Fibroblast of peridontal ligament (primary cell): ENCODE measurements around the gene GNAI3.

Experiments
- DNase-seq: peaks from one replicate; pipeline ENCODE4 v3.0.0-alpha.2; 2010; ENCODE audit errors: extremely low read depth

The GNAI3 gene

GRCh38 chr1:109527098-109527811 lies 21.2 kb upstream of the GNAI3 start:
- no peak for DNase-seq

GRCh38 chr1:109527846-109528695 lies 20.3 kb upstream of the GNAI3 start:
- no peak for DNase-seq

- no peak for DNase-seq
These were observed 19.7 kb upstream of the GNAI3 start for GRCh38 chr1:109528712-109529111.

- no peak for DNase-seq
These were observed 18.4 kb upstream of the GNAI3 start for GRCh38 chr1:109529881-109530456.

- DNase-seq: no peak
These were observed 17.8 kb upstream of the GNAI3 start for GRCh38 chr1:109530457-109531087.

GRCh38 chr1:109531380-109531779 lies 17.0 kb upstream of the GNAI3 start:
- no peak for DNase-seq

- DNase-seq: no peak
These were observed 16.5 kb upstream of the GNAI3 start for GRCh38 chr1:109531826-109532364.

GRCh38 chr1:109532365-109533136 lies 15.9 kb upstream of the GNAI3 start:
- peak; percentile 72 for DNase-seq

GRCh38 chr1:109534307-109534858 lies 14.0 kb upstream of the GNAI3 start:
- no peak for DNase-seq

- no peak for DNase-seq
These were observed 12.9 kb upstream of the GNAI3 start for GRCh38 chr1:109535481-109535880.

- DNase-seq: no peak
These were observed 12.4 kb upstream of the GNAI3 start for GRCh38 chr1:109535971-109536491.

GRCh38 chr1:109537450-109538178 lies 10.8 kb upstream of the GNAI3 start:
- no peak for DNase-seq

- DNase-seq: no peak
These were observed 9.4 kb upstream of the GNAI3 start for GRCh38 chr1:109538827-109539555.

- DNase-seq: no peak
These were observed 8.7 kb upstream of the GNAI3 start, which contains the start of gene GPR61 for GRCh38 chr1:109539676-109540075. Gene GPR61, plus strand, starts transcription at chr1:109539872. Its CDS starts 3,151 bp downstream, at chr1:109543023.

GRCh38 chr1:109541102-109541501 lies 7.3 kb upstream of the GNAI3 start:
- no peak for DNase-seq

- DNase-seq: no peak
These were observed 5.8 kb upstream of the GNAI3 start for GRCh38 chr1:109542657-109543056.

- no peak for DNase-seq
These were observed 5.0 kb upstream of the GNAI3 start for GRCh38 chr1:109543283-109543987.

- DNase-seq: no peak
These were observed 4.3 kb upstream of the GNAI3 start for GRCh38 chr1:109543988-109544735.
